ENCODE measurements around the gene PKP4.
A peak's percentile ranks its signal among the peaks of the same experiment; 100 is the strongest.

Gene PKP4

DNA sequence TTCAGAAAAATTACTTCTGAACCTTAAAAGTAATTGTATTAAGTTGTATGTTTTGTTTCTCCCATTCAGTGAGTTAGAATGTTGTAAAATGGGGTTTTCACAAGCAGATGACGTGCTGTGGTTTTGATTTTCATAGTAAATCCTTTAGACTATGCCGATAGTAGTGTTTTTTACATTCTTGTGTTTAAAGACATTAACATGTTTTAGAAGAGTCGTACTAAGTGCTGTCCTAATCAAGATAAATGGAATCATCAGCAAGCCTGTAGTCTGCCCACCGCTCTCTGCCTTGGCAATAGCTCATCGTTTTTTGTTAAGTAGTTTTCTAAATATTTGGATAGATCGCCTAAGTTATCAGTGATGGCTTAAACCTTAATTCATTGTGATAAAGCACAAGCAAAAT is 21.5 kb downstream of the PKP4 start:
- TF ChIP-seq, protein P1, sequence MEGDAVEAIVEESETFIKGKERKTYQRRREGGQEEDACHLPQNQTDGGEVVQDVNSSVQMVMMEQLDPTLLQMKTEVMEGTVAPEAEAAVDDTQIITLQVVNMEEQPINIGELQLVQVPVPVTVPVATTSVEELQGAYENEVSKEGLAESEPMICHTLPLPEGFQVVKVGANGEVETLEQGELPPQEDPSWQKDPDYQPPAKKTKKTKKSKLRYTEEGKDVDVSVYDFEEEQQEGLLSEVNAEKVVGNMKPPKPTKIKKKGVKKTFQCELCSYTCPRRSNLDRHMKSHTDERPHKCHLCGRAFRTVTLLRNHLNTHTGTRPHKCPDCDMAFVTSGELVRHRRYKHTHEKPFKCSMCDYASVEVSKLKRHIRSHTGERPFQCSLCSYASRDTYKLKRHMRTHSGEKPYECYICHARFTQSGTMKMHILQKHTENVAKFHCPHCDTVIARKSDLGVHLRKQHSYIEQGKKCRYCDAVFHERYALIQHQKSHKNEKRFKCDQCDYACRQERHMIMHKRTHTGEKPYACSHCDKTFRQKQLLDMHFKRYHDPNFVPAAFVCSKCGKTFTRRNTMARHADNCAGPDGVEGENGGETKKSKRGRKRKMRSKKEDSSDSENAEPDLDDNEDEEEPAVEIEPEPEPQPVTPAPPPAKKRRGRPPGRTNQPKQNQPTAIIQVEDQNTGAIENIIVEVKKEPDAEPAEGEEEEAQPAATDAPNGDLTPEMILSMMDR (IDR thresholded peaks at IDR 0.05; ENCODE audit: control extremely low read depth, extremely low read depth, low read depth, missing control alignments) = no peak
- ChIA-PET CTCF (interaction anchor here (1.0 to 5.5 kb wide), 6 partner anchors 11 to 1142 kb away, joined by 3 to 24 read pairs (median 6); partner anchors contain the start of genes CCDC148 and PKP4), POLR2A (no interaction called here)
- no peak for DNase-seq (ENCODE audit: extremely low spot score)

DNA sequence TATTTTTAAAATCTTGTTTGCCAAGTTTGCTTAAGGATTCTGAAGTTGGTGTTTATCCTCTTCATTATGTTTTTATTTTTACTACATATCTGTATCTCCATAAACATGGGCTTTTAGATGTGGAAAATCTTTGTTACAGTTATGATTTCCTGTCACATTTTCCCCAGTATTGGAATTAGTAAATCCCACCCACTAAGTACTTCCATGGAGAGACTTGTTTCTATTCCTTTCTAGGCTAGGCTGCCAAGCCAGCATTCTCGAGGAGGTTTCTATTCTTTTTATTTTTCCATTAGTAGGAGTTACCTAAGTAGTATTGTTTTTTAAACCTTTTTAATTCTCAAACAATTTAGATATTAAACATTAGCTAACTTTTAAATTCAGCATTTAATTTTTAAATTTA is 22.1 kb downstream of the PKP4 start:
- TF ChIP-seq, protein P1 (IDR thresholded peaks at IDR 0.05; ENCODE audit: control extremely low read depth, extremely low read depth, low read depth, missing control alignments) = no peak
- DNase-seq (ENCODE audit: extremely low spot score) = no peak
- POLR2A ChIA-PET = no interaction called here
- CTCF ChIA-PET = interaction anchor here (1.3 to 5.5 kb wide), 3 partner anchors 15 to 1143 kb away, joined by 3 to 24 read pairs (median 5); no protein-coding TSS in a partner anchor

DNA sequence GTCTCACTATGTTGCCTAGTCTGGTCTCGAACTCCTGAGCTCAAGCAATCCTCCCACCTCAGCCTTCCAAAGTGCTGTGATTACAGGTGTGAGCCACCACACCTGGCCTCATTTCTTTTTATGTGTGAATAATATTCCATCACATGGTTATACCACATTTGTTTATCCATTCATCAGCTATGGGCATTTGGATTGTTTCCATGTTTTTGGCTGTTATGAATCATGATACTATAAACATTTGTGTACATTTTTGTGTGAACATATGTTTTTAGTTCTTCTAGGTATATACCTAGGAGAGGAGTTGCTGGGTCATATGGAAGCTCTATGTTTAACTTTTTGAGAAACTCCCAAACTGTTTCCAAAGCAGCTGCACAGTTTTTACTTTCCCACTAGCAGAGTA is 24.4 kb downstream of the PKP4 start:
- DNase-seq (ENCODE audit: extremely low spot score) = no peak
- TF ChIP-seq, protein P1 (IDR thresholded peaks at IDR 0.05; ENCODE audit: control extremely low read depth, extremely low read depth, low read depth, missing control alignments) = no peak
- POLR2A ChIA-PET = no interaction called here
- CTCF ChIA-PET = interaction anchor here (1.0 kb wide), 1 partner anchor 16 kb away, joined by 3 read pairs; no protein-coding TSS in a partner anchor

DNA sequence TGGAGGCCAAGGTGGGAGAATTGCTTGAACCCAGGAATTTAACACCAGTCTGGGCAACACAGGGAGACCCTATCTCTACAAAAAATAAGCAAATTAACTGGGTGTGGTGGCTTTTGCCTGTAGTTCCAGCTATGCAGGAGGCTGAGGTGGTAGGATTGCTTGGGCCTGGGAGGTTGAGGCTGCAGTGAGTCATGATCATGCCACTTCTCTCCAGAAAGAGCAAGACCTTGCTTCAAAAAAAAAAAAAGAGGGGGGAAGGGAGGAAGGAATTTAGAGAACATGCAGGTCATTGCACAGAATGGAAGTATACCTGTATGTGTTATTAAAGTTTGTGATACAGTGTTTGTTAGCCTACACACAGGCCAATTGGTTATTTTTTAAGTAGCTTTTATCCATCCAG is 25.8 kb downstream of the PKP4 start:
- CTCF ChIA-PET = interaction anchor here (1.0 to 1.6 kb wide), 2 partner anchors 26 to 256 kb away, joined by 3 to 4 read pairs; partner anchors contain the start of genes CCDC148 and PKP4
- no peak for DNase-seq (ENCODE audit: extremely low spot score)

DNA sequence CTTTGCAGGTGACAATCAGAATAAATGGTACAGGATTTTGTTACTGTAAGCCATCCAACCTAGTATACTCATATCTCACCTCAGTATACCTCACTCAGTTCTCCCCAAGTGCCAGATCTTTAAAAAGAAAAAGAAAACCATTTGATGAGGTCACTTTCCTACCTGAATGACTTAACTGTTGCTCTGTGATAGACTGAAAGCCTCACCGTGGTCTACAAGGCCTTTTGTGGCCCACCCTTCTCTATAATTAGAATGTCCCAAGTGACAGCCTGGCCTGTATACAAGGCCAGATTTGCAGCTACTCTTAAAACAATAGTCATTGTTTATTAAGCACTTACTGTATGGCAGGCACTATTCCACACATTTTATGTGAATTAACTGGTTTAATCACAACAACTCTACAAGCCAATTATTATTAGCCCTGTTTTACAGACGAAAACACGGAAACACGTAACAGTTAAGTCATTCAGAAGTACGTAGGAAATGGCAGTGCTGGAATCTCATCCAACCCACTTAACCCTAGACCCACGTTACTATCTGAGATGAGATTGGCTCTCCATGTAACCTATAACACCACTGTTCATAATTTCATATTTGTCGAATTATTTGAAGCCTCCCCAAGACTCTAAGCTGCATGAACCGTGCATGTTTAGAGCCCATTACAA is 28.3 kb downstream of the PKP4 start:
- DNase-seq (ENCODE audit: extremely low spot score) = peak; percentile 18
- CTCF ChIA-PET = interaction anchor here (1.0 to 1.2 kb wide), 2 partner anchors 13 to 22 kb away, joined by 3 read pairs; no protein-coding TSS in a partner anchor
- POLR2A ChIA-PET = no interaction called here

More for the DNA sequence above, 25.8 kb downstream of the PKP4 start:
- POLR2A ChIA-PET = no interaction called here
- TF ChIP-seq, protein P1 (IDR thresholded peaks at IDR 0.05; ENCODE audit: control extremely low read depth, extremely low read depth, low read depth, missing control alignments) = no peak

DNA sequence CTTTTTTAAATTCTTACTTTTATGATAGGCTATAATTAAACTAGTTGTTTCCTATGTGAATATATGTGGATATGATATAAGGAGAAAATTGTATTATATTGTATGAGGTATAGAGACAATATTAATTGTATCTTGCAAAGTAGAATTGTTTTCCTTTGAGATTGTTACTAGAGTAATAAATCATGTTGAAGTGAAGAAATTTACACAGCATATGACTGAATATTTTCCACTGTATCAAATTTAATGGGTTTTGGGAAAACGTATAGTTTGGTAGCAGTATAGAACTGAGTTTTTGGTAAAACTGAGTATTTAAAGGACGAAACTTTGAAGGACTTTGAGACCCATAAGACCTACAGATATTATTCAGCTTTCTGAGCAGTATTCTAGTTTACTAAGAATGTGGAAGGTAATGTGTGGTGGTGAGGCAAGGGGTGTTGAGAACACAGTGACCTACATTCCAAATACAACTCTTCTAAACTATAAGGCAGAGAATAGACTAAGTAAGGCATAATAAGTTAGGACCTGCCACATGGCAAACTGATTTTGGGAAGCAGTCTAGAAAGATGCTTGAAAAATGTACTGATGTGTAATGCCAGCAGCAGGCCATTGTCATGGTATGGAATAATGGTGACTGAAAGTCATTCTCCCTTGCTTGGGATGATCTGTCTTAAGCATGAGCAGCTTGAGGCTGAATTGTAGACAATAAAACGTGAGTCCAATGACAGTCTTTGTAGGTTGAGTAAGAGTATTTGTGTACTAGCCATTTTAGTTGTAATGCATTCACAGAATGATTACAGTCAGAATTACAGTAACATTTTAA is 29.6 kb downstream of the PKP4 start:
- no peak for DNase-seq (ENCODE audit: extremely low spot score)
- CTCF ChIA-PET = interaction anchor here (1.2 kb wide), 1 partner anchor 15 kb away, joined by 3 read pairs; no protein-coding TSS in a partner anchor
- POLR2A ChIA-PET = no interaction called here
- TF ChIP-seq, protein P1 (IDR thresholded peaks at IDR 0.05; ENCODE audit: control extremely low read depth, extremely low read depth, low read depth, missing control alignments) = no peak

More for the DNA sequence above, 28.3 kb downstream of the PKP4 start:
- TF ChIP-seq, protein P1 (IDR thresholded peaks at IDR 0.05; ENCODE audit: control extremely low read depth, extremely low read depth, low read depth, missing control alignments) = no peak
